H1 (cell line): ENCODE results near the gene GCNT1. TPM values are rescaled to one million over a fixed set of nuclear protein-coding genes. Genes with fewer than 3 reads are reported as not detected.

Experiments
- CTCF ChIA-PET: fragments of 300-600 bp; sonication (Branson Sonifier 250); formaldehyde crosslinking; loops from one replicate; lab custom pipeline; 2021; ENCODE audit not compliant: partially characterized antibody; lab: Charles Lee
- POLR2A ChIA-PET: fragments of 300-600 bp; sonication (Branson Sonifier 250); formaldehyde crosslinking; loops from one replicate; lab custom pipeline; 2021; ENCODE audit warnings: inconsistent platforms; ENCODE audit not compliant: partially characterized antibody; lab: Charles Lee
- DNase-seq, 2 experiments: peaks; one replicate each; pipeline versions ENCODE4 v3.0.0 to v3.0.0-alpha.2; 2010 to 2022; ENCODE audit warnings: low spot score in 2 of 2, low read depth in 1 of 2, mixed read lengths in 1 of 2
- FAIRE-seq: peaks from 2 replicates; lab custom pipeline; 2011; peaks lifted over from hg19 to GRCh38; lab: Jason Lieb, UNC
- H2AFZ ChIP-seq: 2 replicates; pipeline ENCODE4 v1.8.1; 2012; ENCODE audit warnings: low read length, inconsistent platforms
- H2AK5ac ChIP-seq: 2 replicates; pipeline ENCODE4 v1.6.1; 2013; ENCODE audit warnings: low read depth, low read length
- H2BK120ac ChIP-seq: replicated peaks from 2 replicates; pipeline ENCODE3; 2013; ENCODE audit warnings: low read depth, low read length, inconsistent platforms
- H2BK12ac ChIP-seq: 2 replicates; pipeline ENCODE4 v1.6.1; 2013; ENCODE audit warnings: low read depth, low read length
- H2BK15ac ChIP-seq: 2 replicates; pipeline ENCODE4 v1.6.1; 2013; ENCODE audit warnings: low read length
- H2BK20ac ChIP-seq: 2 replicates; pipeline ENCODE4 v1.6.1; 2013; ENCODE audit warnings: low read length
- H2BK5ac ChIP-seq: 2 replicates; pipeline ENCODE4 v1.6.1; 2013; ENCODE audit warnings: low read depth, low read length
- H3K14ac ChIP-seq: 2 replicates; pipeline ENCODE4 v1.6.1; 2013; ENCODE audit warnings: inconsistent platforms; ENCODE audit not compliant: insufficient read length
- H3K18ac ChIP-seq: 2 replicates; pipeline ENCODE4 v1.6.1; 2013; ENCODE audit warnings: low read length; ENCODE audit errors: extremely low read depth
- H3K23ac ChIP-seq: 2 replicates; pipeline ENCODE4 v1.6.1; 2013; ENCODE audit warnings: inconsistent platforms; ENCODE audit not compliant: insufficient read length
- H3K23me2 ChIP-seq: 2 replicates; pipeline ENCODE4 v1.6.1; 2013; ENCODE audit warnings: low read depth, low read length
- H3K27ac ChIP-seq: 2 replicates; pipeline ENCODE4 v1.6.1; 2011; ENCODE audit warnings: low read depth, low read length, inconsistent platforms
- H3K27me3 ChIP-seq, 4 experiments: replicated peaks in 1 of 4; 1 replicate in 1 of 4; 2 replicates in 3 of 4; pipeline versions ENCODE4 v1.6.1 to v1.8.1; 2011 to 2013; ENCODE audit warnings: low read length in 3 of 4, mild to moderate bottlenecking in 3 of 4, inconsistent platforms in 2 of 4, mixed read lengths in 2 of 4, moderate library complexity in 1 of 4; ENCODE audit not compliant: control insufficient read depth in 3 of 4, insufficient read depth in 3 of 4; ENCODE audit errors: extremely low read depth in 1 of 4
- H3K36me3 ChIP-seq, 4 experiments: 2 replicates each; pipeline versions ENCODE4 v1.6.1 to v1.8.1; 2011 to 2013; ENCODE audit warnings: mild to moderate bottlenecking in 4 of 4, low read length in 3 of 4, moderate library complexity in 2 of 4, control low read depth in 1 of 4, inconsistent platforms in 1 of 4; ENCODE audit not compliant: insufficient read depth in 4 of 4, control insufficient read depth in 2 of 4
- H3K4ac ChIP-seq: replicated peaks from 2 replicates; pipeline ENCODE3; 2013; ENCODE audit warnings: low read length, low read depth, mixed read lengths, inconsistent platforms; ENCODE audit not compliant: insufficient read length
- H3K4me1 ChIP-seq, 4 experiments: replicated peaks in 1 of 4; 1 replicate in 1 of 4; 2 replicates in 3 of 4; pipeline versions ENCODE4 v1.6.1 to v1.8.1; 2011 to 2013; ENCODE audit warnings: low read length in 3 of 4, inconsistent platforms in 2 of 4, mixed read lengths in 1 of 4; ENCODE audit not compliant: insufficient read depth in 4 of 4, control insufficient read depth in 3 of 4
- H3K4me2 ChIP-seq, 2 experiments: 2 replicates each; pipeline versions ENCODE4 v1.6.1 to v1.8.1; 2011 to 2013; ENCODE audit warnings: low read depth in 2 of 2, low read length in 2 of 2, control low read depth in 1 of 2, inconsistent platforms in 1 of 2, mild to moderate bottlenecking in 1 of 2; ENCODE audit not compliant: insufficient read depth in 1 of 2
- H3K4me3 ChIP-seq, 4 experiments: fragments of 200-600, 300-600 bp in 1 of 4; sonication (generic), shearing (Covaris generic), sonication (Bioruptor Twin) in 1 of 4; 2 replicates each; pipeline versions ENCODE4 v1.5.1 to v1.8.1; 2011 to 2016; ENCODE audit warnings: low read length in 4 of 4, low read depth in 3 of 4, control low read depth in 2 of 4, inconsistent platforms in 2 of 4, mild to moderate bottlenecking in 2 of 4, mixed read lengths in 1 of 4, moderate library complexity in 1 of 4; ENCODE audit not compliant: insufficient read depth in 2 of 4; ENCODE audit errors: extremely low read depth in 1 of 4
- H3K56ac ChIP-seq: replicated peaks from 2 replicates; pipeline ENCODE3; 2013; ENCODE audit warnings: low read depth, mild to moderate bottlenecking, mixed read lengths, low read length, inconsistent platforms; ENCODE audit not compliant: insufficient read length
- H3K79me1 ChIP-seq: 2 replicates; pipeline ENCODE4 v1.6.1; 2013; ENCODE audit warnings: low read depth, low read length, control low read depth
- H3K79me2 ChIP-seq, 2 experiments: 2 replicates each; pipeline versions ENCODE4 v1.6.1 to v1.8.1; 2012 to 2013; ENCODE audit warnings: low read length in 2 of 2, mild to moderate bottlenecking in 2 of 2, inconsistent platforms in 1 of 2; ENCODE audit not compliant: insufficient read depth in 2 of 2, control insufficient read depth in 1 of 2
- H3K9ac ChIP-seq, 4 experiments: replicated peaks in 1 of 4; 1 replicate in 1 of 4; 2 replicates in 3 of 4; pipeline versions ENCODE4 v1.6.1 to v1.8.1; 2011 to 2013; ENCODE audit warnings: low read depth in 3 of 4, low read length in 3 of 4, control low read depth in 2 of 4, mild to moderate bottlenecking in 2 of 4, moderate library complexity in 2 of 4, inconsistent platforms in 1 of 4; ENCODE audit errors: extremely low read depth in 1 of 4
- H3K9me3 ChIP-seq, 2 experiments: 2 replicates each; pipeline versions ENCODE4 v1.6.1 to v1.8.1; 2012 to 2013; ENCODE audit warnings: mild to moderate bottlenecking in 2 of 2, moderate library complexity in 2 of 2, control low read depth in 1 of 2, inconsistent platforms in 1 of 2, low read depth in 1 of 2, low read length in 1 of 2, mixed read lengths in 1 of 2; ENCODE audit not compliant: insufficient read depth in 2 of 2
- H4K20me1 ChIP-seq, 2 experiments: replicated peaks in 1 of 2; 2 replicates each; pipeline versions ENCODE3 to v1.8.1; 2011 to 2013; ENCODE audit warnings: inconsistent platforms in 2 of 2, low read length in 2 of 2, mild to moderate bottlenecking in 1 of 2; ENCODE audit not compliant: insufficient read depth in 2 of 2, control insufficient read depth in 1 of 2
- H4K5ac ChIP-seq: 2 replicates; pipeline ENCODE4 v1.6.1; 2013; ENCODE audit warnings: low read length, low read depth, mixed read lengths, inconsistent platforms; ENCODE audit not compliant: insufficient read length
- H4K8ac ChIP-seq: 2 replicates; pipeline ENCODE4 v1.8.0; 2013; ENCODE audit warnings: mild to moderate bottlenecking, moderate library complexity, low read length, inconsistent platforms; ENCODE audit not compliant: insufficient read depth; ENCODE audit errors: extremely low read depth
- H4K91ac ChIP-seq: replicated peaks from 2 replicates; pipeline ENCODE3; 2013; ENCODE audit warnings: low read length, mixed read lengths, inconsistent platforms; ENCODE audit not compliant: insufficient read length
- ASH2L ChIP-seq: fragments of 200-600, 300-600 bp; sonication (generic); IDR thresholded peaks from one replicate; pipeline ENCODE4 v1.7.1; 2017; ENCODE audit warnings: low read length
- CHD2 ChIP-seq: IDR thresholded peaks from 2 replicates; pipeline ENCODE4 v1.6.1; 2012; ENCODE audit warnings: low read length, improper control_type of control experiment
- CREB1 ChIP-seq: IDR thresholded peaks from 2 replicates; pipeline ENCODE4 v1.6.1; 2012; ENCODE audit warnings: inconsistent platforms
- CTCF ChIP-seq, 3 experiments: IDR thresholded peaks; 1 replicate in 2 of 3; 2 replicates in 1 of 3; pipeline versions ENCODE4 v1.5.1 to v1.6.1; 2011; ENCODE audit warnings: low read length in 3 of 3, mild to moderate bottlenecking in 3 of 3, inconsistent platforms in 2 of 3, low read depth in 1 of 3, moderate library complexity in 1 of 3; ENCODE audit not compliant: insufficient read depth in 1 of 3; ENCODE audit errors: control extremely low read depth in 1 of 3
- GTF2F1 ChIP-seq: IDR thresholded peaks from 2 replicates; pipeline ENCODE4 v1.6.1; 2012; ENCODE audit warnings: low read depth, low read length, improper control_type of control experiment, borderline replicate concordance
- HDAC6 ChIP-seq: IDR thresholded peaks from one replicate; pipeline ENCODE4 v1.7.1; 2012; ENCODE audit warnings: low read depth, mild to moderate bottlenecking, inconsistent platforms, low read length, moderate library complexity
- NRF1 ChIP-seq: IDR thresholded peaks from 2 replicates; pipeline ENCODE4 v1.6.1; 2011; ENCODE audit warnings: mild to moderate bottlenecking, low read depth, low read length, improper control_type of control experiment
- RBBP5 ChIP-seq: IDR thresholded peaks from 2 replicates; pipeline ENCODE4 v1.7.1; 2012; ENCODE audit warnings: low read depth, mild to moderate bottlenecking, inconsistent platforms, low read length, moderate library complexity, borderline replicate concordance
- RFX5 ChIP-seq: IDR thresholded peaks from 2 replicates; pipeline ENCODE4 v1.6.1; 2011; ENCODE audit warnings: low read depth, low read length, improper control_type of control experiment, borderline replicate concordance
- SP4 ChIP-seq: IDR thresholded peaks from 2 replicates; pipeline ENCODE4 v1.6.1; 2012; ENCODE audit warnings: low read length, inconsistent platforms
- SUZ12 ChIP-seq: fragments of 200-600 bp; sonication (generic); IDR thresholded peaks from 2 replicates; pipeline ENCODE4 v1.6.1; 2012; ENCODE audit warnings: mild to moderate bottlenecking, inconsistent platforms, low read length, moderate library complexity, mixed read lengths
- WGBS, 2 experiments: shearing (Covaris generic) in 1 of 2; methylation state at CpG; one replicate each; pipeline versions ENCODE4 v1.1.6 to v1.1.7; 2013 to 2015; ENCODE audit warnings: low lambda C conversion rate in 2 of 2, mixed read lengths in 2 of 2, inconsistent platforms in 1 of 2, low coverage in 1 of 2, missing lambda C conversion rate in 1 of 2; ENCODE audit not compliant: insufficient replicate concordance in 2 of 2, insufficient coverage in 1 of 2, insufficient read length in 1 of 2; ENCODE audit errors: extremely low coverage in 1 of 2, missing lambda C conversion rate in 1 of 2; 5-methylcytosine and 5-hydroxymethylcytosine counted together
- polyA plus RNA-seq, 7 experiments: library from polyadenylated mRNA; depleted of rRNA in 3 of 7; stranded (reverse) in 5 of 7; unstranded in 2 of 7; fragments of >200 nt in 5 of 7; fragments of 200-250 nt in 2 of 7; gene quantifications; 1 replicate in 5 of 7; 2 replicates in 1 of 7; 4 replicates in 1 of 7; pipeline versions ENCODE4 v1.2.1 to v1.2.3, GENCODE V29; 2011 to 2013; ENCODE audit warnings: missing spikeins in 2 of 7, mixed read lengths in 2 of 7
- total RNA-seq: library from RNA; stranded (reverse); fragmentation: NEBNext Ultra II Directional; extraction: Animal tissue kit (Norgen Biotek cat#: 25700); gene quantifications from 2 replicates; pipeline ENCODE4 v1.2.1, GENCODE V29; 2021

GCNT1 gene
- total and polyA plus RNA-seq, 2 of the 8 experiments (the other 6 are each of a cell fraction or from before 2014, with no cell fraction given), result 13.0 to 16.5 TPM

GRCh38 chr9:76438841-76439588 lies 20.0 kb upstream of the GCNT1 start:
- Histone ChIP-seq H3K23ac (no peak overlapping the region), H3K9me3 (peaks cover 5 to 6% of the 10 kb centered on the region in 2 experiments; a peak in 3 of 4 replicates), H3K14ac (no peak overlapping the region), H3K27me3 (no peaks in the 10 kb centered on the region), H2BK120ac (no peak overlapping the region), H3K79me1 (no peaks in the 10 kb centered on the region), H2AFZ (no peak overlapping the region), H3K4me2 (no peak overlapping the region), H2BK15ac (no peak overlapping the region), H3K9ac (no peak overlapping the region), H2BK12ac (no peak overlapping the region), H3K4me3 (no peak overlapping the region), H3K23me2 (no peaks in the 10 kb centered on the region), H3K27ac (no peak overlapping the region), H4K20me1 (no peaks in the 10 kb centered on the region), H4K5ac (no peak overlapping the region), H3K36me3 (no peaks in the 10 kb centered on the region), H3K18ac (no peak overlapping the region), H3K79me2 (no peaks in the 10 kb centered on the region), H4K91ac (no peak overlapping the region), H4K8ac (no peak overlapping the region), H3K4ac (no peak overlapping the region), H3K4me1 (no peaks in the 10 kb centered on the region), H2BK5ac (no peak overlapping the region), H3K56ac (no peak overlapping the region), H2AK5ac (no peak overlapping the region), H2BK20ac (no peak overlapping the region)
- FAIRE-seq (no peak), DNase-seq (no peak)
- 91% methylated on average over 6 of the region's 6 CpGs; no CpG with 5 or more reads in 1 of the 2 experiments for WGBS, 2 experiments
- ChIA-PET POLR2A (no interaction called here), CTCF (interaction anchor here (0.6 to 1.0 kb wide), 2 partner anchors 10 to 35 kb away, joined by 3 read pairs; no protein-coding TSS in a partner anchor)
- TF ChIP-seq HDAC6, result no peak
- TF ChIP-seq RFX5, result no peak
- TF ChIP-seq CREB1, result no peak
- no peak for TF ChIP-seq CTCF (IDR thresholded peaks at IDR 0.05; ENCODE audit: control extremely low read depth in 1 of 3, insufficient read depth in 1 of 3, low read depth in 1 of 3, low read length in 3 of 3)
- no peak for TF ChIP-seq RBBP5
- no peak for TF ChIP-seq SP4
- no peak for TF ChIP-seq ASH2L
- TF ChIP-seq GTF2F1, result no peak
- no peak for TF ChIP-seq NRF1
- TF ChIP-seq SUZ12, result no peak
- no peak for TF ChIP-seq CHD2
